ENCODE measurements around the gene EFNA5. TPM values are rescaled to one million over a fixed set of nuclear protein-coding genes. Genes with fewer than 3 reads are reported as not detected.

Gene EFNA5
- total RNA-seq, 2 donors from 2014 or later, result 5.6 to 7.2 TPM

- TF ChIP-seq CTCF (IDR thresholded peaks at IDR 0.05) (no peak), POLR2AphosphoS5 (IDR thresholded peaks at IDR 0.05) (no peak), POLR2A (IDR thresholded peaks at IDR 0.05) (no peak)
- Histone ChIP-seq H3K9me3 (no peaks in the 10 kb centered on the region), H3K4me3 (no peak overlapping the region), H3K27ac (no peak overlapping the region), H3K4me1 (replicated peaks) (no peaks in the 10 kb centered on the region), H3K27me3 (replicated peaks; ENCODE audit: insufficient read depth) (no peaks in the 10 kb centered on the region), H3K36me3 (no peaks in the 10 kb centered on the region)
- intact Hi-C loops (cut with DNase I), result no loop called here
- 67% methylated on average over 3 of the region's 3 CpGs for WGBS
- no peak for DNase-seq (ENCODE audit: low spot score)
Observed at GRCh38 chr5:107682533-107682932, 11.8 kb upstream of the EFNA5 start.

DNA sequence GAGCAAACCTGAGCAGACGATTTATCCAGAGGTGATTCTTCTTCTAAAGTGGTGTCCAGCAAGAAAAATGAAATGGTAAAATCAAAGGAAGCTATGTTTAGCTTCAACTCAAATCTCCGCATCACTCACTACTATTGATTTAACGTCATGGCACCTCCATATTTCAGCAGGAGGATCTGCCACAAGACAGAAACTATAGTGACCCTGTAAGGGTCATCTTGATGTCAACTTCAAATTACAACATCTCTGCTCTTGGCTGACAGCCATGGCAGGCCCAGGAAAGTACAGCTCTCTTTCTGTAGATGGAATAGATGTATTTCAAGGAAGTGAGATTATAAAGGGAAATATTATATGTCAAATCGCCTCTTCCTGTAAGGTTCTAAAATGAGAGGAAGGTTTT, 10.1 kb upstream of the EFNA5 start:
- intact Hi-C loops (cut with DNase I), result no loop called here
- H3K4me1 ChIP-seq (replicated peaks), result no peaks in the 10 kb centered on the region
- no peaks in the 10 kb centered on the region for H3K36me3 ChIP-seq
- no peaks in the 10 kb centered on the region for H3K9me3 ChIP-seq
- H3K27ac ChIP-seq, result no peak overlapping the region
- H3K27me3 ChIP-seq (replicated peaks; ENCODE audit: insufficient read depth), result no peaks in the 10 kb centered on the region
- 95% methylated on average over 4 of the region's 4 CpGs for WGBS
- no peak for DNase-seq (ENCODE audit: low spot score)
- TF ChIP-seq CTCF (IDR thresholded peaks at IDR 0.05), result no peak
- TF ChIP-seq POLR2AphosphoS5 (IDR thresholded peaks at IDR 0.05), result no peak
- TF ChIP-seq POLR2A (IDR thresholded peaks at IDR 0.05), result no peak
- no peak overlapping the region for H3K4me3 ChIP-seq

- intact Hi-C loops (cut with DNase I), result no loop called here
- TF ChIP-seq CTCF (IDR thresholded peaks at IDR 0.05), result no peak
- no peaks in the 10 kb centered on the region for H3K9me3 ChIP-seq
- H3K4me1 ChIP-seq (replicated peaks), result no peaks in the 10 kb centered on the region
- H3K27me3 ChIP-seq (replicated peaks; ENCODE audit: insufficient read depth), result no peaks in the 10 kb centered on the region
- no peak for DNase-seq (ENCODE audit: low spot score)
- no peak overlapping the region for H3K27ac ChIP-seq
- H3K4me3 ChIP-seq, result no peak overlapping the region
- H3K36me3 ChIP-seq, result no peaks in the 10 kb centered on the region
Observed at GRCh38 chr5:107680099-107680498, 9.4 kb upstream of the EFNA5 start.

- DNase-seq (ENCODE audit: low spot score), result no peak
- H3K27ac ChIP-seq, result no peak overlapping the region
- no peaks in the 10 kb centered on the region for H3K9me3 ChIP-seq
- H3K4me1 ChIP-seq (replicated peaks), result no peaks in the 10 kb centered on the region
- no peak overlapping the region for H3K4me3 ChIP-seq
- H3K27me3 ChIP-seq (replicated peaks; ENCODE audit: insufficient read depth), result no peaks in the 10 kb centered on the region
- intact Hi-C loops (cut with DNase I), result loop anchor here (10.0 kb wide), 5 partner anchors 102 to 1402 kb away; no protein-coding TSS in a partner anchor
- TF ChIP-seq POLR2A (IDR thresholded peaks at IDR 0.05) (no peak), CTCF (IDR thresholded peaks at IDR 0.05) (no peak), POLR2AphosphoS5 (IDR thresholded peaks at IDR 0.05) (no peak)
- no peaks in the 10 kb centered on the region for H3K36me3 ChIP-seq
Observed at GRCh38 chr5:107676702-107677101, 6.0 kb upstream of the EFNA5 start.

GRCh38 chr5:107675201-107675600, 4.5 kb upstream of the EFNA5 start:
- Histone ChIP-seq H3K4me3 (no peak overlapping the region), H3K36me3 (no peaks in the 10 kb centered on the region), H3K9me3 (no peaks in the 10 kb centered on the region), H3K4me1 (replicated peaks) (no peaks in the 10 kb centered on the region), H3K27me3 (replicated peaks; ENCODE audit: insufficient read depth) (no peaks in the 10 kb centered on the region), H3K27ac (no peak overlapping the region)
- intact Hi-C loops (cut with DNase I), result loop anchor here (10.0 kb wide), 5 partner anchors 100 to 1400 kb away; no protein-coding TSS in a partner anchor
- DNase-seq (ENCODE audit: low spot score), result no peak
- no peak for TF ChIP-seq POLR2AphosphoS5 (IDR thresholded peaks at IDR 0.05)
- TF ChIP-seq POLR2A (IDR thresholded peaks at IDR 0.05), result no peak
- TF ChIP-seq CTCF (IDR thresholded peaks at IDR 0.05), result no peak
- WGBS, result 92% methylated on average over 9 of the region's 9 CpGs

All from prostate gland (tissue), 2 donors.